Esophagus muscularis mucosa (tissue), 4 donors: Measurements from ENCODE around the gene CPNE5. TPM values are rescaled to one million over a fixed set of nuclear protein-coding genes. Genes with fewer than 3 reads are reported as not detected.

Source experiments
- DNase-seq: peaks from one replicate; pipeline ENCODE4 v3.0.0-alpha.2; 2017; ENCODE audit errors: extremely low spot score
- H3K27ac ChIP-seq, 4 donors: fragments of 200-600 bp; sonication (generic); replicated peaks in 1 of 4; 1 replicate in 3 of 4; 2 replicates in 1 of 4; pipeline ENCODE4 v1.5.1; 2016 to 2019; ENCODE audit warnings: mild to moderate bottlenecking in 1 of 4
- H3K27me3 ChIP-seq, 4 donors: fragments of 200-600 bp; sonication (generic); one replicate each; pipeline versions ENCODE4 v1.5.1 to v1.6.0; 2016 to 2019
- H3K36me3 ChIP-seq, 4 donors: fragments of 200-600 bp; sonication (generic); one replicate each; pipeline ENCODE4 v1.5.1; 2016 to 2019
- H3K4me1 ChIP-seq, 4 donors: fragments of 200-600 bp; sonication (generic); one replicate each; pipeline ENCODE4 v1.5.1; 2016 to 2019
- H3K4me3 ChIP-seq, 4 donors: fragments of 200-600 bp; sonication (generic); 1 replicate in 2 of 4; 2 replicates in 2 of 4; pipeline ENCODE4 v1.5.1; 2016 to 2019; ENCODE audit warnings: mild to moderate bottlenecking in 4 of 4, moderate library complexity in 1 of 4
- H3K9me3 ChIP-seq, 4 donors: fragments of 200-600 bp; sonication (generic); 1 replicate in 3 of 4; 2 replicates in 1 of 4; pipeline ENCODE4 v1.5.1; 2016 to 2019
- CTCF ChIP-seq, 3 experiments: fragments of 200-600 bp in 2 of 3; fragments of 450-650 bp in 1 of 3; sonication (generic) in 2 of 3; IDR thresholded peaks; one replicate each; pipeline ENCODE4 v1.5.1; 2017 to 2019; ENCODE audit warnings: antibody characterized with exemption in 3 of 3, mild to moderate bottlenecking in 2 of 3, moderate library complexity in 1 of 3
- EP300 ChIP-seq: sonication (generic); formaldehyde crosslinking; IDR thresholded peaks from one replicate; pipeline ENCODE4 v1.6.1; 2017; ENCODE audit warnings: antibody characterized with exemption
- POLR2A ChIP-seq: fragments of 450-650 bp; IDR thresholded peaks from one replicate; pipeline ENCODE4 v1.6.1; 2017; ENCODE audit warnings: antibody characterized with exemption, moderate library complexity, mild to moderate bottlenecking, low read depth
- POLR2AphosphoS5 ChIP-seq, 2 donors: sonication (generic); formaldehyde crosslinking; IDR thresholded peaks; one replicate each; pipeline ENCODE4 v1.6.1; 2017; ENCODE audit warnings: antibody characterized with exemption in 2 of 2
- WGBS: methylation state at CpG from one replicate; pipeline ENCODE4 v1.1.5; 2018; 5-methylcytosine and 5-hydroxymethylcytosine counted together
- intact Hi-C: fragments of 100-400 bp; cut with DNase I; formaldehyde crosslinking; loops from one replicate; pipeline ENCODE4 v1.15.1; 2023
- total RNA-seq, 4 donors: library from RNA; depleted of rRNA; stranded (reverse); fragments of >200 nt; gene quantifications; one replicate each; pipeline versions ENCODE4 v1.1.0 to v1.2.1, GENCODE V29; 2016

Gene CPNE5
- total RNA-seq, 4 donors from 2014 or later, result 2.1 to 4.6 (median 2.6) TPM

- H3K27me3 ChIP-seq, result no peaks in the 10 kb centered on the region
- 82% methylated on average over 20 of the region's 24 CpGs for WGBS
- TF ChIP-seq CTCF (IDR thresholded peaks at IDR 0.05), result no peak
- no peak for TF ChIP-seq EP300
- no peak for TF ChIP-seq POLR2A
- no peak for TF ChIP-seq POLR2AphosphoS5 (IDR thresholded peaks at IDR 0.05)
- no peaks in the 10 kb centered on the region for H3K36me3 ChIP-seq
- intact Hi-C loops, result no loop called here
- no peak overlapping the region for H3K4me3 ChIP-seq
- no peak overlapping the region for H3K27ac ChIP-seq
- DNase-seq, result no peak
- H3K9me3 ChIP-seq, result peaks cover 0 to 4% (median 1%) of the 10 kb centered on the region in 4 donors
- H3K4me1 ChIP-seq, result no peaks in the 10 kb centered on the region
Measured at GRCh38 chr6:36743538-36744303, 95.5 kb downstream of the CPNE5 start.

DNA sequence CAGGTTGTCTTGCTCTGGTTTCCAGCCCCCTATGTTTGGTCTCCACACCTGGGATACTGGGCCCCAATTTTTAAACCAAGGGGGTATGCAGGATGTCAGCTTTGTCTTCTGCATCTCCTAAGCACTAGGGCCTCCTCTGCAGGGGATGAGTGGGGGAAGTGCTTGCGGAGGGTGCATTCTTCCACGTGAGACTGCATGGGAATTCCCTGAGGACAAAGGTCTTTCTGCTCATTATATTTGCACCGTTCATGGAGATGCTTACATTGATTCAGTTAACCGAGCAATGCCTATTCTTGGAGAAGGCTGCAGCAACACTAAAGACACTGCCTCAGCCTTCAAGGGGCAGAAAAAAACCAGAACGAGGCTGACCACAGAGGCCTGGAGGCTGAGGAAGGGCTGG, 96.2 kb downstream of the CPNE5 start:
- H3K27me3 ChIP-seq, result no peaks in the 10 kb centered on the region
- no peaks in the 10 kb centered on the region for H3K9me3 ChIP-seq
- intact Hi-C loops, result no loop called here
- H3K4me1 ChIP-seq, result no peaks in the 10 kb centered on the region
- 80% methylated on average over 5 of the region's 5 CpGs for WGBS
- no peak for DNase-seq
- H3K27ac ChIP-seq, result no peak overlapping the region
- no peak for TF ChIP-seq CTCF (IDR thresholded peaks at IDR 0.05)
- TF ChIP-seq POLR2AphosphoS5 (IDR thresholded peaks at IDR 0.05), result no peak
- no peak for TF ChIP-seq POLR2A
- no peak for TF ChIP-seq EP300
- H3K4me3 ChIP-seq, result no peak overlapping the region
- no peaks in the 10 kb centered on the region for H3K36me3 ChIP-seq

GRCh38 chr6:36742146-36742545, 97.1 kb downstream of the CPNE5 start:
- 91% methylated on average over 8 of the region's 19 CpGs for WGBS
- no peak for DNase-seq
- Histone ChIP-seq H3K4me3 (no peak overlapping the region), H3K9me3 (no peaks in the 10 kb centered on the region), H3K36me3 (no peaks in the 10 kb centered on the region), H3K27ac (no peak overlapping the region), H3K4me1 (no peaks in the 10 kb centered on the region), H3K27me3 (no peaks in the 10 kb centered on the region)
- intact Hi-C loops, result no loop called here
- TF ChIP-seq POLR2A, result no peak
- no peak for TF ChIP-seq EP300
- no peak for TF ChIP-seq POLR2AphosphoS5 (IDR thresholded peaks at IDR 0.05)
- no peak for TF ChIP-seq CTCF (IDR thresholded peaks at IDR 0.05)

GRCh38 chr6:36740818-36741179, 98.4 kb downstream of the CPNE5 start:
- Histone ChIP-seq H3K4me3 (no peak overlapping the region), H3K27ac (no peak overlapping the region), H3K4me1 (peaks cover 4 to 8% (median 7%) of the 10 kb centered on the region in 4 donors), H3K9me3 (no peaks in the 10 kb centered on the region), H3K36me3 (no peaks in the 10 kb centered on the region), H3K27me3 (no peaks in the 10 kb centered on the region)
- 89% methylated on average over 11 of the region's 11 CpGs for WGBS
- intact Hi-C loops, result no loop called here
- no peak for DNase-seq
- TF ChIP-seq POLR2AphosphoS5 (IDR thresholded peaks at IDR 0.05), result no peak
- TF ChIP-seq CTCF (IDR thresholded peaks at IDR 0.05), result no peak
- TF ChIP-seq POLR2A, result no peak
- no peak for TF ChIP-seq EP300
